GM21367 (cell line): Measurements from ENCODE around the gene H3-3A.
"Not testable (repeated sequence)": the region's sequence is repeated elsewhere in the genome, so short reads cannot be mapped to it uniquely, and the experiment has no call there.

Source experiments
- ATAC-seq: cut with Tn5 transposase; IDR thresholded peaks from one replicate; pipeline ENCODE4 v1.9.1; 2021; ENCODE audit not compliant: unreplicated experiment

Gene H3-3A

GRCh38 chr1:226083302-226084101 lies 21.0 kb downstream of the H3-3A start:
- peak; percentile 87 for ATAC-seq

GRCh38 chr1:226085675-226086285 lies 23.3 kb downstream of the H3-3A start:
- ATAC-seq = no peak

GRCh38 chr1:226086776-226087175 lies 24.3 kb downstream of the H3-3A start:
- no peak for ATAC-seq

DNA sequence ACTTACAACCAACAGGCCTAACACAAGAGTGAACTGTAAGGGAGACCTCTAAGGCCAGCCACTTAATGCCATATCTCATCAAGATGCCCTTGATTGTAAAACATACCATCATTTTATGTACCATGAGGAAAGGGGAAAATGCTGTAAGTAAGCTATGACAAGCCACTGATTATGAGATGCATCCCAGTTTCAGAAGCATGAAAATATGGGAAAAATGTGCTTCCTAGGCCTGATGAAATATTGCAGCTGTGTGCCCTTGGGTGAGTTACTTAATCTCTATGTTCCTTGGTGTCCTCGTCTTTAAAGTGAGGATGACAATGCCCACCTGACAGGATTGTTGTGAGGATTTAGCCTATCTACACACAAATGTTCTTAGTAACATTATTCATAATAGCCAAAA lies 28.9 kb downstream of the H3-3A start:
- ATAC-seq = no peak

GRCh38 chr1:226092048-226092820 lies 29.7 kb downstream of the H3-3A start:
- not testable (repeated sequence) for ATAC-seq

DNA sequence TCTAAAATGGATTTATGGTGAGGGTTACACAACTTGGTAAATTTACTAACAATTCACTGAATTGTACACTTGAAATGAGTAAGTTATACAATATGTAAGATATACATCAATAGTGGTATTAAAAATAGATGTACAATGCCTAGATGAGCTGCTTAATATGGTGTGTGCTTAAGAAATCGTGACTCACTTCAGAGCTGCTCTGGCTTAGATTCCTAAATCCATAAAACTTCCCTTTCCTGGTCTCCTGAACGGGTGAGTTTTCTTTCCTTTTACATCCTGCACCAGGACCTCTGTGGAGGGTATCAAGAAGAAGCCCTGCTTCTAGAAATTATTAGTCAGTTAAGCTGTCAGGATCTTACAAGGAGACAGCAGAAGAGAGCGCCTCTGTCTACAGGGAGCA lies 30.4 kb downstream of the H3-3A start:
- no peak for ATAC-seq

DNA sequence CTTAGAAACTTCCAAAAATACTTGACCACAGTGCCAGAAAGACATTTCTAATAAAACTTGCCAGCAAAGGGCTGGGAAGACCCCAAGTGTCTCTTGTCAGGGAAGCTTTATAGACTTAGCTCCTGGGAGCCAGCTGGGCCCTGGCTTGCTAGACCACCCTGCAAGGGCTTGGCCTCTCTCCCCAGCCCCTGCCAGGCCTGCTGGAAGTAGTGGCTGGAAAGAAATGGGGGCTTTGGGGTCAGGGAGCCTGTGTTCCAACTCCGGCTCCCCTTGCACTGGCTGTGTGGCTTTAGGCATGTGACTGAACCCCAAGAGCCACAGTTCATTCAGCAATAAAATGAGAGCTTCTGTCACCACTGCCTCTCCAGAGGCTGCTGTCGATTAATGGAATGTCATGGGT lies 31.1 kb downstream of the H3-3A start:
- no peak for ATAC-seq

DNA sequence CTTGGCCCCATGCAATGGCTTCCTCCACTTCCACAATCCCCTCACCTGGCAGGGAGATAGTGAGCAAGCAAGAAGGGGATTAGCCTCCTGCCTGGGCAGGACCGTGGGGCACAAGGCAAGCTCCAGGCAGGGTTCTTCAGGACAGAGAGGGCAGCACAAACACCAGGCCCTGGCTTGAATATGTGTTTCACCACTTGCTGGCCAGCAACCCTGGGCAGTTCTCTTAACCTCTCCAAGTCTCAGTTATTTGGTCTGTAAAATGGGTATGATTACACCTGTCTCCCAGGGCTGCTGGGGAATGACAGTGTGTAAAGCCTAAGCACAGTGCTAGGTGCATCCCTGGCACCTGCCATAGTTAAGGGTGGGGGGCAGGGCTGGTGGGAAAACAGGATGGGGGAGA lies 31.9 kb downstream of the H3-3A start:
- ATAC-seq = no peak

DNA sequence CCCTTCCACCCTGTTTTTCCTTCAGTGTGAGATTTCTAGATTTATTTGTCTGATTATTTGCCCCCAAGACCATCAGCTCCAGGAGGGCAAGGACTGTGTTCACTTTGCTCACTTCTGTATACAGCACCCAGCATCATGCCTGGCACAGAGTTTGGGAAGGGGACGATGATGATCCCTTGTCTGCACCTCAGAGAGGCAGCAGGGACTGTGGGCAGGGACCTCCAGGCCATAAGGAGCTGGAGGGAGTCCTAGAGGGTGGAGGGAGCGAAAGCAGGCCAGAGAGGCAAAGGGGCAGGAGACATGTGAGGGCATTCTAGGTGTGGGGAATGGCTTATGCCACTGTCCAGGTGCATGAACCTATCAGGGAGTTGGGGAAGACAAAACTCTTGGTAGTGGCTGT lies 32.8 kb downstream of the H3-3A start:
- ATAC-seq = no peak

DNA sequence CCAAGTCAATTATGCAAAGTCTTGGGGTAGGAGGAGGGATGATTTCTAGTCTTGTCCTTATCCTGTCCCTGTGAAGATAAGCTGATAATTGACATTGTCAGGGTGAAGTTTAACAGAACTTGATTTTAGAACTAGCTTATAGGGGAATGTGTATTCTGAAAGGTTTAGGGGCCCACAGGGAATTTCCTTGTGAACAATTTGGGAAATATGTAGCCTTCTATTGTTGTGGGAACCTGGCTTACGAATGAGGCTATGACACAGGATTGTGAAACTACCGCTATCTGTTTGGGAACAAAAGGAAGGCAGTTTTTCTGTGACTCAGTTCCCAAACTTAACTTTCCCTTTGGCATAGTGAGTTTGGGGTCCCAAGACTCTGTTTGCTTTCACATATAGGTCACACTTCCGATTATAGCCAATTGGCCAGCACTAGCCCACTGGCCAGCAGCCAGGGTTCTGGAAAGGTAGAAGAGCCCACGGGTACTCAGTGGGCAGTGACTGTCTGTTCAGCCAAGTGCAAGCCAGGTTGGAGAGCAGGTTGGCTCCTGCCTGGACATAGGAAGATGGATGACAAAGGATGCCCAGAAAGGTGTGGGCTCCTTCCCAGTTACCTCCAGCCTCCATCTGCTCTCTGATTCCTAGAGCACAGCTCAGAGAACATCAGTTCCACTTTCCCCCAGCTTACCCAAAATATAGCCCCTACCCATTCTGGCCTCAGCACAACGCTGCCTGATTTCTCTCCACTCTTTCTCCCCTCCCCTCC lies 35.5 kb downstream of the H3-3A start:
- no peak for ATAC-seq

DNA sequence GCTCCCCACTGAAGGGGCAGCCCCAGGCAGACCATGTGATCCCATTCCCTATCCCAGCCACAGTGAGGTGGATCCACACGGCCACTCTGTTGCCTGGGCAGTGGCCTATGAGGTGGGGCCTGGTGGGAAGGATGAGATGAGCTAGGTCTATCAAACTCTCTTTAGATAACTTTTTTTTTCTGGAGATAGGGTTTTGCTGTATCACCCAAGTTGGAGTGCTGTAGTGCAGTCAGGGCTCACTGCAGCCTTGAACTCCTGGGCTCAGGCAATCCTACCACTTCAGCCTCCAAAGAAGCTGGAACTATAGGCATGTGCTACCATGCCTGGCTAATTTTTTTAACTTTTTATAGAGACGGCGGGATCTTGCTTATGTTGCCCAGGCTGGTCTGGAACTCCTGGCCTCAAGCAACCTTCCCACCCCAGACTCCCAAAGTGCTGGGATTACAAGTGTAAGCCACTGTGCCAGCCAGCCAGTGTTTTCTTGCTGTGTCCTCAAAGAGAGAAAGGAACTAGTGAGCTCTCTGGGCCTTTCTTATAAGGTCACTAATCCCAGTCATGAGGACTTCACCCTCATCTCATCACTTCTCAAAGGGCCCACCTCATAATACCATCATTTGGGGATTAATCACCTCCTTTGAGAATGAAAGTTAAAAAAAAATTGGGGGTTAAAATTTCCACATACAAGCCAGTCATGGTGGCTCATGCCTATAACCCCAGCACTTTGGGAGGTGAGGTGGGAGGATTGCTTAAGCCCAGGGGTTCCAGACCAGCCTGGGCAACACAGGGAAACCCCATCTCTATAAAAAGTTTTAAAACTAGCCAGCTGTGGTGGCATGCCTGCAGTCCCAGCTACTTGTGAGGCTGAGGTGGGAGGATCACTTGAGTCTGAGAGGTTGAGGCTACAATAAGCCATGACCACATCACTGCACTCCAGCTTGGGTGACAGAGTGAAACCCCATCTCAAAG lies 36.6 kb downstream of the H3-3A start:
- ATAC-seq = no peak

- ATAC-seq = no peak
Measured at GRCh38 chr1:226100436-226101391, 38.2 kb downstream of the H3-3A start.

GRCh38 chr1:226104671-226105121 lies 42.2 kb downstream of the H3-3A start:
- no peak for ATAC-seq

- ATAC-seq = no peak
Measured at GRCh38 chr1:226107471-226108460, 45.2 kb downstream of the H3-3A start.

GRCh38 chr1:226108935-226109828 lies 46.7 kb downstream of the H3-3A start:
- ATAC-seq = no peak

- peak; percentile 67 for ATAC-seq
Measured at GRCh38 chr1:226109829-226110248, 47.3 kb downstream of the H3-3A start.
